NB4 (cell line): ENCODE results near the gene LRRIQ3.
"Not testable (repeated sequence)": the region's sequence is repeated elsewhere in the genome, so short reads cannot be mapped to it uniquely, and the experiment has no call there.

Experiments
- DNase-seq: peaks from one replicate; pipeline ENCODE4 v3.0.0; 2010; ENCODE audit warnings: low read depth
- H3K4me3 ChIP-seq: one replicate; pipeline ENCODE4 v1.5.1; 2011; ENCODE audit warnings: mild to moderate bottlenecking, low read depth, low read length, moderate library complexity
- MYC ChIP-seq: IDR thresholded peaks from 2 replicates; pipeline ENCODE4 v1.6.1; 2011; ENCODE audit warnings: low read depth, low read length
- POLR2A ChIP-seq: IDR thresholded peaks from 2 replicates; pipeline ENCODE4 v1.6.1; 2011; ENCODE audit warnings: mild to moderate bottlenecking; ENCODE audit not compliant: insufficient read length; ENCODE audit errors: extremely low read depth
- TF ChIP-seq, protein P1 (sequence below): IDR thresholded peaks from 2 replicates; pipeline ENCODE4 v1.6.1; 2011; ENCODE audit warnings: low read depth, low read length
- TF ChIP-seq, protein P2 (sequence below): IDR thresholded peaks from one replicate; pipeline ENCODE4 v1.5.1; 2012; ENCODE audit warnings: low read depth, low read length

The LRRIQ3 gene

GRCh38 chr1:74161497-74161896 is 36.5 kb downstream of the LRRIQ3 start:
- no peak for DNase-seq
- TF ChIP-seq, protein P1, sequence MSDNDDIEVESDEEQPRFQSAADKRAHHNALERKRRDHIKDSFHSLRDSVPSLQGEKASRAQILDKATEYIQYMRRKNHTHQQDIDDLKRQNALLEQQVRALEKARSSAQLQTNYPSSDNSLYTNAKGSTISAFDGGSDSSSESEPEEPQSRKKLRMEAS: no peak
- TF ChIP-seq, protein P2, sequence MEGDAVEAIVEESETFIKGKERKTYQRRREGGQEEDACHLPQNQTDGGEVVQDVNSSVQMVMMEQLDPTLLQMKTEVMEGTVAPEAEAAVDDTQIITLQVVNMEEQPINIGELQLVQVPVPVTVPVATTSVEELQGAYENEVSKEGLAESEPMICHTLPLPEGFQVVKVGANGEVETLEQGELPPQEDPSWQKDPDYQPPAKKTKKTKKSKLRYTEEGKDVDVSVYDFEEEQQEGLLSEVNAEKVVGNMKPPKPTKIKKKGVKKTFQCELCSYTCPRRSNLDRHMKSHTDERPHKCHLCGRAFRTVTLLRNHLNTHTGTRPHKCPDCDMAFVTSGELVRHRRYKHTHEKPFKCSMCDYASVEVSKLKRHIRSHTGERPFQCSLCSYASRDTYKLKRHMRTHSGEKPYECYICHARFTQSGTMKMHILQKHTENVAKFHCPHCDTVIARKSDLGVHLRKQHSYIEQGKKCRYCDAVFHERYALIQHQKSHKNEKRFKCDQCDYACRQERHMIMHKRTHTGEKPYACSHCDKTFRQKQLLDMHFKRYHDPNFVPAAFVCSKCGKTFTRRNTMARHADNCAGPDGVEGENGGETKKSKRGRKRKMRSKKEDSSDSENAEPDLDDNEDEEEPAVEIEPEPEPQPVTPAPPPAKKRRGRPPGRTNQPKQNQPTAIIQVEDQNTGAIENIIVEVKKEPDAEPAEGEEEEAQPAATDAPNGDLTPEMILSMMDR: no peak
- TF ChIP-seq MYC: no peak
- TF ChIP-seq POLR2A: no peak
- H3K4me3 ChIP-seq: no peak overlapping the region

DNA sequence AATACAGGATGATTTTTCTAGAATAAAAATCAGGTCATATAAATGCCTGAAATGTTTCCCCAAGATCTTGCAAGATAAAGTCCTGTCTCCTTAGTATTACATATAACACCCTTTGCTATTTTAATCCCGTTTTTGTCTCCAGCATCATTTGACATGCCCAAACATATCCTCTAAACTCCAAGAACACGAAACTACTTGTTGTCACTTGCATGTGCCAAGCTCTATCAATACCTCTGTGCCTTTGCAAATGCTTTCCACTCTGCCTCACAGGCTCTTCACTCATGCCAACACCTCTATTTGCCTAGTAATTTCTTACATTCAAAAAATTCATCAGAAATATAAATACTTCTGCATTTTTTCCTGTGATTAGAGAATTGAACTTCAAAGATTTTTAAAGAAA is 37.9 kb downstream of the LRRIQ3 start:
- TF ChIP-seq POLR2A (no peak), MYC (no peak)
- TF ChIP-seq, protein P1: no peak
- TF ChIP-seq, protein P2: no peak
- no peak overlapping the region for H3K4me3 ChIP-seq
- DNase-seq: no peak

DNA sequence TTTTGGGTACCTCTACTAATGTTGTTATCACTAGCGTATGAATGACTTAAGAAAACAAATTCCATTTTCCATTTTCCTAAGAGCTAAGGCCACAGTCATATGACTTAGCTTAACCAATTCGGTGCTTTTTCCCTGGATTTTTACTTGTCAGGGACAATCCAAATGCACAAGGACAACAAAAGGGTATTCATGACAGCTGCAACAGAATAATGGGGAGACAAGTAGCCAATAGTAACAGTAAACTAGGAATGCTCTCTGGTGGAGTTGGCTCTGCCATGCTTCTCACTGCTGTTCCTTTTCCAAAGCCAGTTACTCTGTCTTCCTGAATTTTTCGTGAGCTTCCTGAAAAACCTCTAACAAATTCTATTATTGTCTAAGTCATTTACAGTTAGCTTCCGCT is 52.9 kb downstream of the LRRIQ3 start:
- TF ChIP-seq MYC (no peak), POLR2A (no peak)
- TF ChIP-seq, protein P1: no peak
- TF ChIP-seq, protein P2: no peak
- no peak overlapping the region for H3K4me3 ChIP-seq
- no peak for DNase-seq

- not testable (repeated sequence) for DNase-seq
Measured at GRCh38 chr1:74117370-74117769, 80.6 kb downstream of the LRRIQ3 start.

GRCh38 chr1:74113333-74113732 is 84.6 kb downstream of the LRRIQ3 start:
- no peak overlapping the region for H3K4me3 ChIP-seq
- TF ChIP-seq MYC: no peak
- TF ChIP-seq, protein P1: no peak
- TF ChIP-seq, protein P2: no peak
- no peak for TF ChIP-seq POLR2A
- DNase-seq: no peak

More at GRCh38 chr1:74117370-74117769, 80.6 kb downstream of the LRRIQ3 start:
- not testable (repeated sequence) for H3K4me3 ChIP-seq

GRCh38 chr1:74107394-74107793 is 90.6 kb downstream of the LRRIQ3 start:
- TF ChIP-seq POLR2A: no peak
- TF ChIP-seq, protein P1: no peak
- TF ChIP-seq, protein P2: no peak
- H3K4me3 ChIP-seq: no peak overlapping the region
- no peak for DNase-seq
